Inflammatory macrophage treated with lipopolysaccharide for 1 hour (primary cell): Measurements from ENCODE around the gene SNAP29.
"Not testable (repeated sequence)": the region's sequence is repeated elsewhere in the genome, so short reads cannot be mapped to it uniquely, and the experiment has no call there.

Source experiments
- DNase-seq, 2 donors: peaks; one replicate each; pipeline ENCODE4 v3.0.0-alpha.2; 2020 to 2022

SNAP29 gene

GRCh38 chr22:20935049-20935448 lies 76.2 kb downstream of the SNAP29 start:
- DNase-seq, result not testable (repeated sequence)

- DNase-seq, result not testable (repeated sequence)
Observed at GRCh38 chr22:20935780-20936539, 77.2 kb downstream of the SNAP29 start.

- no peak for DNase-seq
Observed at GRCh38 chr22:20937031-20937793, 78.4 kb downstream of the SNAP29 start.

DNA sequence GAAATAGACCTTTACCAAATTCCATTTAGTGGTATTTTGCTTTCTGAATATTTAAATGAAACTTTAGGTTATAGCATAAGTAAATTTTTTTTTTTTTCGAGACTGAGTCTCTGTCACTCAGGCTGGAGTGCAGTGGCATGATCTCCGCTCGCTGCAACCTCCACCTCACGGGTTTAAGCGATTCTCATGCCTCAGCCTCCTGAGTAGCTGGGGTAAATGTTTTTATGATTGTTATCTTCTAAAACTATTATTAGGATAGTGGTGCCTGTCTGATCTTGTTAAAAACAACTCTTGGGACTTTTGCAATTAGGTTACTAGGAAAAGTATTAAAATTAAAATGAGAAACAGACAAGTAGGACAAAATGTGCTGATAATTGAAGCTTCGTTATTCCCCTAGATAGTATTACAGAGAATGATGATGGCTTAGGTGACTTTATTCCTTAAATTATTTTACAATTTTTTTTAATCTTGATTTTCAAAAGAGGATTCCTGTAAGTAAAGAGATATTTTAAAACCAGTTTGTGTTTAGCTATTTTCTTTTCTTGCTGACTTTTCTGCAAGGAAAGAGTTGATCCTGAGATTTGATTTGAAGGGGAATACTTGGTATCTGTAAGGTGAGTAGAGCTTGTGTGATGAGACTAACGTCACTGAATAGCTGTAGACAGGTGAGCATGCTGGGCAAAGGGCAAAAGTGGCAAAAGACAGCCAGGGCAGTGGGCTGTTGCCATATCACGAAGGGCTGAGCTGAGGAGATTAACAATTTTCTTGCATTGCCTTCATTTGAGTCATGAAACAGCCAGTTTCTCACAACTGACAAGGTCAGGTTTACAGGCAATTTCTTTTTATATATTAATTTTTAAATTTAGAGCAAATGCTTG lies 79.2 kb downstream of the SNAP29 start:
- DNase-seq, result no peak

DNA sequence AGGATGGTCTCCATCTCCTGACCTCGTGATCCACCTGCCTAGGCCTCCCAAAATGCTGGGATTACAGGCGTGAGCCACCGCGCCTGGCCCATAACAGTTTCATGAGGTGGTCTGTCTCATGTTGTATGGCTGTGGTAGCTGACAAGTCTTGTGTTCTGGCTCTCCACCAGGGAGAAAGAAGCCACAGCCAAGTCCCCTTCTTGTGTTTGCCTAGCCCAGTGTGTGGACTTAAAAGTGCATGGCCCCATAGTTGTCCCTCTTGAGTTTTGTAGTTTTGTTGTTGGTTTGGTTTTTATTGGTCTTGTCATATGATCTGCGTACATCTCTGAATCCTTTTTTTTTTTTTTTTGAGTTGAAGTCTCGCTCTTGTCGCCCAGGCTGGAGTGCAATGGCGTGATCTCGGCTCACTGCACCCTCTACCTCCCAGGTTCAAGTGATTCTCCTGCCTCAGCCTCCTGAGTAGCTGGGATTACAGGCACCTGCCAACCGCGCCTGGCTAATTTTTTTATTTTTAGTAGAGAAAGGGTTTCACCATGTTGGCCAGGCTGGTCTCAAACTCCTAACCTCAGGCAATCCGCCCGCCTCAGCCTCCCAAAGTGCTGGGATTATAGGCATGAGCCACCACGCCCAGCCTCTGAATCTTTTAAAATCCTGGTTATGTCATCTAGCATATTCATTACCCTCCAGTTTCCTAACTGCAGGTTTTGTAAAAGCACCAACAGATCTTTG lies 80.8 kb downstream of the SNAP29 start:
- not testable (repeated sequence) for DNase-seq

DNA sequence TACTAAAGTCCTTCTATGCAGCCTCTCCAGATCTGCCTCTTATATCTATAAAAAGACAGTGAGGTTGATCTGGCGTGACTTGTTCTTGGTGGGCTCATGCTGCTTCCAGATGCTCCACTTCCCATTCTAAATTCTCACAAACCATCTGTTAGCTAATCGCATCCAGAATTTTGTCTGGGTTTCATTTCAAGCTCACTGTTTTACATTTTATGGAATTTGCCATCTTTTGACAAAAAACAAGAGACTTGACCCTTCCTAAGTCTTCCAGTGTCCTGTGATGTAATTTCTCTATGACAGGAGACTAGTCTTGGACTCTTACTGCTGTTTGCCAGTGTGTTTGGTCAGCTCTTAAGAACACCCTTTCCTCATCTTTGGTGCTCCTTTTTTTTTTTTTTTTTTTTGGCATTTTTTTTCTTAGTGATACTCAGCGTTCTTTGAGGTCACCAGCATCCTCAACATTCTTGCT lies 81.4 kb downstream of the SNAP29 start:
- DNase-seq, result no peak
